Natural killer cell (primary cell): Measurements from ENCODE around the gene HSF5. TPM values are rescaled to one million over a fixed set of nuclear protein-coding genes. Genes with fewer than 3 reads are reported as not detected.

Experiments used
- ATAC-seq, 3 donors: fragments of 150-1000 bp in 2 of 3; fragments of 200-7000 bp in 1 of 3; cut with Tn5 transposase; 1 replicate in 1 of 3; 2 replicates in 2 of 3; pipeline ENCODE4 v1.10.0; 2021; ENCODE audit warnings: mild to moderate bottlenecking in 2 of 3, moderate library complexity in 2 of 3
- DNase-seq, 2 donors: peaks; one replicate each; pipeline versions ENCODE4 v3.0.0 to v3.0.0-alpha.2; 2013 to 2021; ENCODE audit warnings: mixed read lengths in 1 of 2
- H3K27ac ChIP-seq: one replicate; pipeline ENCODE4 v1.5.1; 2013; ENCODE audit warnings: mild to moderate bottlenecking, low read length
- H3K27me3 ChIP-seq: one replicate; pipeline ENCODE4 v1.6.1; 2013; ENCODE audit warnings: low read length; ENCODE audit not compliant: control insufficient read depth, insufficient read depth
- H3K36me3 ChIP-seq: one replicate; pipeline ENCODE4 v1.6.1; 2013; ENCODE audit warnings: low read length; ENCODE audit not compliant: control insufficient read depth, insufficient read depth
- H3K4me1 ChIP-seq: one replicate; pipeline ENCODE4 v1.6.1; 2013; ENCODE audit warnings: low read length; ENCODE audit not compliant: control insufficient read depth, insufficient read depth
- H3K4me3 ChIP-seq: one replicate; pipeline ENCODE4 v1.5.1; 2013; ENCODE audit warnings: low read length
- H3K9me3 ChIP-seq: one replicate; pipeline ENCODE4 v1.6.1; 2013; ENCODE audit warnings: low read length; ENCODE audit not compliant: control insufficient read depth, insufficient read depth
- H3K27ac Mint-ChIP-seq, 2 donors: one replicate each; pipeline ENCODE4 v1.8.0; 2022; ENCODE audit warnings: mild to moderate bottlenecking in 2 of 2, mixed read lengths in 2 of 2, moderate library complexity in 1 of 2
- H3K27me3 Mint-ChIP-seq, 2 donors: one replicate each; pipeline ENCODE4 v1.8.0; 2022; ENCODE audit warnings: low read depth in 2 of 2, mixed read lengths in 2 of 2
- H3K36me3 Mint-ChIP-seq: one replicate; pipeline ENCODE4 v1.8.0; 2022; ENCODE audit warnings: mixed read lengths
- H3K4me1 Mint-ChIP-seq, 2 donors: one replicate each; pipeline ENCODE4 v1.8.0; 2022; ENCODE audit warnings: mixed read lengths in 2 of 2
- H3K4me3 Mint-ChIP-seq: one replicate; pipeline ENCODE4 v1.8.0; 2022; ENCODE audit warnings: mild to moderate bottlenecking, moderate library complexity, mixed read lengths
- H3K9me3 Mint-ChIP-seq, 2 donors: one replicate each; pipeline ENCODE4 v1.8.0; 2022; ENCODE audit warnings: mixed read lengths in 2 of 2
- CTCF ChIP-seq: fragments of 200-600 bp; IDR thresholded peaks from one replicate; pipeline ENCODE4 v1.8.0; 2022; ENCODE audit warnings: antibody characterized with exemption
- WGBS: methylation state at CpG from one replicate; pipeline ENCODE4 v1.1.7; 2013; ENCODE audit warnings: missing lambda C conversion rate; ENCODE audit not compliant: insufficient coverage; 5-methylcytosine and 5-hydroxymethylcytosine counted together
- intact Hi-C: fragments of 100-400 bp; cut with micrococcal nuclease; formaldehyde crosslinking; loops from one replicate; pipeline ENCODE4 v1.14.2; 2022
- total RNA-seq, 4 donors: library from RNA; stranded (reverse); fragments of 120-200 nt in 1 of 4; gene quantifications; one replicate each; pipeline versions ENCODE4 v1.2.3 to v1.2.4, GENCODE V29; 2013 to 2022

The HSF5 gene
- total RNA-seq, 3 donors from 2014 or later (not counting 1 experiment from before 2014, with no cell fraction given), result 0.45 to 1.00 (median 0.94) TPM

GRCh38 chr17:58417300-58418092 is 70.7 kb downstream of the HSF5 start, which contains the start of gene RNF43:
RNF43 (minus strand) TSS chr17:58417534; CDS start chr17:58415577, 1,957 bp downstream.
- H3K9me3 ChIP-seq, result no peaks in the 10 kb centered on the region
- peak; percentile 72 for TF ChIP-seq CTCF
- H3K27me3 ChIP-seq, result no peaks in the 10 kb centered on the region
- H3K36me3 ChIP-seq, result no peaks in the 10 kb centered on the region
- ATAC-seq, result peak; percentile 100
- H3K4me1 ChIP-seq, result peaks cover 5% of the 10 kb centered on the region
- H3K4me3 ChIP-seq, result no peak within 1 kb of the TSS
- Mint-ChIP-seq H3K36me3 (no peaks in the 10 kb centered on the region), H3K27ac (peak within 1 kb of the TSS; percentile 72 to 84), H3K9me3 (no peaks in the 10 kb centered on the region), H3K4me1 (peaks cover 13 to 15% of the 10 kb centered on the region in 2 donors), H3K27me3 (no peaks in the 10 kb centered on the region), H3K4me3 (no peak within 1 kb of the TSS)
- 15% methylated on average over 8 of the region's 8 CpGs for WGBS
- H3K27ac ChIP-seq, result peak within 1 kb of the TSS; percentile 3
- intact Hi-C loops, result loop anchor here (1.0 kb wide), 3 partner anchors 100 to 140 kb away; no protein-coding TSS in a partner anchor
- peak; percentile 70 to 95 for DNase-seq

GRCh38 chr17:58416937-58417299 is 71.3 kb downstream of the HSF5 start:
- DNase-seq (peak in 1 of 2 donors; percentile 3), ATAC-seq (no peak)
- H3K36me3 ChIP-seq, result no peaks in the 10 kb centered on the region
- H3K27ac ChIP-seq, result peak overlapping the region; percentile 3
- H3K27me3 Mint-ChIP-seq, result no peaks in the 10 kb centered on the region
- no peaks in the 10 kb centered on the region for H3K36me3 Mint-ChIP-seq
- H3K4me1 ChIP-seq, result peaks cover 5% of the 10 kb centered on the region
- H3K4me3 Mint-ChIP-seq, result no peak overlapping the region
- peak overlapping the region; percentile 72 to 84 for H3K27ac Mint-ChIP-seq
- TF ChIP-seq CTCF, result no peak
- H3K4me1 Mint-ChIP-seq, result peaks cover 13 to 15% of the 10 kb centered on the region in 2 donors
- H3K4me3 ChIP-seq, result no peak overlapping the region
- no peaks in the 10 kb centered on the region for H3K9me3 ChIP-seq
- H3K9me3 Mint-ChIP-seq, result no peaks in the 10 kb centered on the region
- H3K27me3 ChIP-seq, result no peaks in the 10 kb centered on the region
- intact Hi-C loops, result loop anchor here (1.0 kb wide), 3 partner anchors 100 to 140 kb away; no protein-coding TSS in a partner anchor
- WGBS, result 90% methylated on average over 6 of the region's 6 CpGs

- no peak overlapping the region for H3K27ac Mint-ChIP-seq
- H3K36me3 ChIP-seq, result no peaks in the 10 kb centered on the region
- DNase-seq (no peak), ATAC-seq (no peak)
- H3K27ac ChIP-seq, result no peak overlapping the region
- H3K4me3 Mint-ChIP-seq, result no peak overlapping the region
- no peaks in the 10 kb centered on the region for H3K27me3 Mint-ChIP-seq
- no peak overlapping the region for H3K4me3 ChIP-seq
- WGBS, result no CpG with 5 or more reads among the region's 4 CpGs
- intact Hi-C loops, result no loop called here
- no peaks in the 10 kb centered on the region for H3K36me3 Mint-ChIP-seq
- no peak for TF ChIP-seq CTCF
- peaks cover 13 to 15% of the 10 kb centered on the region in 2 donors for H3K4me1 Mint-ChIP-seq
- H3K27me3 ChIP-seq, result no peaks in the 10 kb centered on the region
- H3K9me3 Mint-ChIP-seq, result no peaks in the 10 kb centered on the region
- H3K9me3 ChIP-seq, result no peaks in the 10 kb centered on the region
- peaks cover 5% of the 10 kb centered on the region for H3K4me1 ChIP-seq
Measured at GRCh38 chr17:58416396-58416795, 71.8 kb downstream of the HSF5 start.
